HG02970 (cell line): Measurements from ENCODE around the gene RAD51B.
A peak's percentile ranks its signal among the peaks of the same experiment; 100 is the strongest.
"Not testable (repeated sequence)": the region's sequence is repeated elsewhere in the genome, so short reads cannot be mapped to it uniquely, and the experiment has no call there.

Experiments
- ATAC-seq: cut with Tn5 transposase; IDR thresholded peaks from one replicate; pipeline ENCODE4 v1.9.1; 2021; ENCODE audit warnings: mild to moderate bottlenecking, moderate library complexity, moderate number of reproducible peaks; ENCODE audit not compliant: unreplicated experiment, low FRiP score

Gene RAD51B

GRCh38 chr14:68254669-68255527, 435.3 kb downstream of the RAD51B start:
- no peak for ATAC-seq

GRCh38 chr14:68255693-68256178, 436.2 kb downstream of the RAD51B start:
- no peak for ATAC-seq

- ATAC-seq, result no peak
Observed at GRCh38 chr14:68257969-68258368, 438.4 kb downstream of the RAD51B start.

- not testable (repeated sequence) for ATAC-seq
Observed at GRCh38 chr14:68258995-68259394, 439.4 kb downstream of the RAD51B start.

- ATAC-seq, result no peak
Observed at GRCh38 chr14:68260121-68260520, 440.5 kb downstream of the RAD51B start.

GRCh38 chr14:68261092-68261842, 441.7 kb downstream of the RAD51B start:
- no peak for ATAC-seq

GRCh38 chr14:68262567-68262966, 443.0 kb downstream of the RAD51B start:
- no peak for ATAC-seq

GRCh38 chr14:68263563-68264259, 444.1 kb downstream of the RAD51B start:
- ATAC-seq, result no peak

- no peak for ATAC-seq
Observed at GRCh38 chr14:68264260-68264569, 444.6 kb downstream of the RAD51B start.

GRCh38 chr14:68266998-68267397, 447.4 kb downstream of the RAD51B start:
- ATAC-seq, result no peak

- peak; percentile 59 for ATAC-seq
Observed at GRCh38 chr14:68268197-68268596, 448.6 kb downstream of the RAD51B start.

- ATAC-seq, result no peak
Observed at GRCh38 chr14:68268719-68269118, 449.1 kb downstream of the RAD51B start.

- ATAC-seq, result no peak
Observed at GRCh38 chr14:68269136-68269927, 449.8 kb downstream of the RAD51B start.

GRCh38 chr14:68270342-68270741, 450.8 kb downstream of the RAD51B start:
- ATAC-seq, result no peak

GRCh38 chr14:68271913-68272391, 452.4 kb downstream of the RAD51B start:
- ATAC-seq, result no peak

GRCh38 chr14:68273413-68273812, 453.8 kb downstream of the RAD51B start:
- no peak for ATAC-seq

GRCh38 chr14:68274725-68275124, 455.1 kb downstream of the RAD51B start:
- ATAC-seq, result no peak

GRCh38 chr14:68278576-68279436, 459.2 kb downstream of the RAD51B start:
- ATAC-seq, result no peak

- ATAC-seq, result no peak
Observed at GRCh38 chr14:68279437-68279720, 459.8 kb downstream of the RAD51B start.
